ENCODE measurements around the gene MREG.

DNA sequence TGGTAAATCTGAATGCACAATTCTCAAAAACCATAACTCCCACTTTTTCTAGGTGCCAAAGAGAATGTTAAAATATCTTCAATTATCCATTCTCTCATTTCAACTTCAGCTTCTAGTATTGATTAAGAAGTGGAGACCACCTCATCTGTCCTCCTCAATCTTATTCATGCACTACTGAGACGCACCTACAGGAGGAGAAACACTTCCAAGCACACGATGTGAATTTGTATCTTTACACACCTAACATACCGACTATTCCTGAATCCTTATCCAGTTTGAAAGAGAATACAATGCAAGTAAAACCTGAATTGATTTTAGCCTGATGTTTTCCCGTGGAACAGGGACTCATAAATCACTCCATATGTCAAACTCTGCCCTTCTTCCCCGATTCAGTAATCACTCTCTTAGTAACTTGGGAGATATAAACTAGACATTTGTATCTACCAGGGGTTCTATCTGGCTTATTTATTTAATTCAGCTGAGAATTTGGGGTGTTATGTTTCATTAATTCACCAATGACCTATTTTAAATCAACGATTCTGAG, 101.0 kb downstream of the MREG start:
- TF ChIP-seq, protein P1, sequence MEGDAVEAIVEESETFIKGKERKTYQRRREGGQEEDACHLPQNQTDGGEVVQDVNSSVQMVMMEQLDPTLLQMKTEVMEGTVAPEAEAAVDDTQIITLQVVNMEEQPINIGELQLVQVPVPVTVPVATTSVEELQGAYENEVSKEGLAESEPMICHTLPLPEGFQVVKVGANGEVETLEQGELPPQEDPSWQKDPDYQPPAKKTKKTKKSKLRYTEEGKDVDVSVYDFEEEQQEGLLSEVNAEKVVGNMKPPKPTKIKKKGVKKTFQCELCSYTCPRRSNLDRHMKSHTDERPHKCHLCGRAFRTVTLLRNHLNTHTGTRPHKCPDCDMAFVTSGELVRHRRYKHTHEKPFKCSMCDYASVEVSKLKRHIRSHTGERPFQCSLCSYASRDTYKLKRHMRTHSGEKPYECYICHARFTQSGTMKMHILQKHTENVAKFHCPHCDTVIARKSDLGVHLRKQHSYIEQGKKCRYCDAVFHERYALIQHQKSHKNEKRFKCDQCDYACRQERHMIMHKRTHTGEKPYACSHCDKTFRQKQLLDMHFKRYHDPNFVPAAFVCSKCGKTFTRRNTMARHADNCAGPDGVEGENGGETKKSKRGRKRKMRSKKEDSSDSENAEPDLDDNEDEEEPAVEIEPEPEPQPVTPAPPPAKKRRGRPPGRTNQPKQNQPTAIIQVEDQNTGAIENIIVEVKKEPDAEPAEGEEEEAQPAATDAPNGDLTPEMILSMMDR (IDR thresholded peaks at IDR 0.05) = no peak
- no peak for TF ChIP-seq POLR2A (IDR thresholded peaks at IDR 0.05)
